ENCODE measurements around the gene NVL. TPM values are rescaled to one million over a fixed set of nuclear protein-coding genes. Genes with fewer than 3 reads are reported as not detected.

Gene NVL
- total and polyA plus RNA-seq, 10 of the 15 experiments (the other 5 are each of a cell fraction or from before 2014, with no cell fraction given), result 20.3 to 49.6 (median 35.2) TPM

DNA sequence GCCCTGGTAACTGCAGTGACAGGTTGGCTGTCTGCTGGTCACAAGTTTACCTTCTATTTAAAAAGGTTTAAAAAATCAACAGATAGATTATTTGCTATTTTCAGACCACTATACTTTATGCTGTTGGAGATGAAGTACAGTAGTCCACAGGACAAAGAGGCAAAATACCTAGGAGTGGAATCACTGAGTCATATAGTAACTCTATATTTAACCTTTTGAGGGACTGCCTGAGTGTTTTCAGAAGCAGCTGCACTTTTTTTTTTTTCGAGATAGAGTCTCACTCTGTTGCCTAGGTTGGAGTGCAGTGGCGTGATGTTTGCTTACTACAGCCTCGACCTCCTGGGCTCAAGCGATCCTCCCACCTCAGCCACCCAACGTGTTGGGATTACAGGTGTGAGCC is 38.4 kb upstream of the NVL start (continued):
- TF ChIP-seq, protein P1, sequence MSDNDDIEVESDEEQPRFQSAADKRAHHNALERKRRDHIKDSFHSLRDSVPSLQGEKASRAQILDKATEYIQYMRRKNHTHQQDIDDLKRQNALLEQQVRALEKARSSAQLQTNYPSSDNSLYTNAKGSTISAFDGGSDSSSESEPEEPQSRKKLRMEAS (IDR thresholded peaks at IDR 0.05; ENCODE audit: low read depth, low read length), result no peak
- TF ChIP-seq, protein P2, sequence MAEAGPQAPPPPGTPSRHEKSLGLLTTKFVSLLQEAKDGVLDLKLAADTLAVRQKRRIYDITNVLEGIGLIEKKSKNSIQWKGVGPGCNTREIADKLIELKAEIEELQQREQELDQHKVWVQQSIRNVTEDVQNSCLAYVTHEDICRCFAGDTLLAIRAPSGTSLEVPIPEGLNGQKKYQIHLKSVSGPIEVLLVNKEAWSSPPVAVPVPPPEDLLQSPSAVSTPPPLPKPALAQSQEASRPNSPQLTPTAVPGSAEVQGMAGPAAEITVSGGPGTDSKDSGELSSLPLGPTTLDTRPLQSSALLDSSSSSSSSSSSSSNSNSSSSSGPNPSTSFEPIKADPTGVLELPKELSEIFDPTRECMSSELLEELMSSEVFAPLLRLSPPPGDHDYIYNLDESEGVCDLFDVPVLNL (IDR thresholded peaks at IDR 0.05; ENCODE audit: low read depth, low read length), result no peak
- no peak for TF ChIP-seq ESRRA (IDR thresholded peaks at IDR 0.05; ENCODE audit: low read length)
- no peak for TF ChIP-seq FOS (IDR thresholded peaks at IDR 0.05; ENCODE audit: borderline replicate concordance, extremely low read depth, insufficient read length)
- TF ChIP-seq, protein P3, sequence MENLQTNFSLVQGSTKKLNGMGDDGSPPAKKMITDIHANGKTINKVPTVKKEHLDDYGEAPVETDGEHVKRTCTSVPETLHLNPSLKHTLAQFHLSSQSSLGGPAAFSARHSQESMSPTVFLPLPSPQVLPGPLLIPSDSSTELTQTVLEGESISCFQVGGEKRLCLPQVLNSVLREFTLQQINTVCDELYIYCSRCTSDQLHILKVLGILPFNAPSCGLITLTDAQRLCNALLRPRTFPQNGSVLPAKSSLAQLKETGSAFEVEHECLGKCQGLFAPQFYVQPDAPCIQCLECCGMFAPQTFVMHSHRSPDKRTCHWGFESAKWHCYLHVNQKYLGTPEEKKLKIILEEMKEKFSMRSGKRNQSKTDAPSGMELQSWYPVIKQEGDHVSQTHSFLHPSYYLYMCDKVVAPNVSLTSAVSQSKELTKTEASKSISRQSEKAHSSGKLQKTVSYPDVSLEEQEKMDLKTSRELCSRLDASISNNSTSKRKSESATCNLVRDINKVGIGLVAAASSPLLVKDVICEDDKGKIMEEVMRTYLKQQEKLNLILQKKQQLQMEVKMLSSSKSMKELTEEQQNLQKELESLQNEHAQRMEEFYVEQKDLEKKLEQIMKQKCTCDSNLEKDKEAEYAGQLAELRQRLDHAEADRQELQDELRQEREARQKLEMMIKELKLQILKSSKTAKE (IDR thresholded peaks at IDR 0.05; ENCODE audit: low read depth, poor library complexity, severe bottlenecking), result no peak
- no peak for TF ChIP-seq SMARCA5 (IDR thresholded peaks at IDR 0.05)
- TF ChIP-seq JUNB (IDR thresholded peaks at IDR 0.05), result peak; percentile 79
- TF ChIP-seq NFXL1 (IDR thresholded peaks at IDR 0.05; ENCODE audit: borderline replicate concordance), result no peak
- TF ChIP-seq, protein P4, sequence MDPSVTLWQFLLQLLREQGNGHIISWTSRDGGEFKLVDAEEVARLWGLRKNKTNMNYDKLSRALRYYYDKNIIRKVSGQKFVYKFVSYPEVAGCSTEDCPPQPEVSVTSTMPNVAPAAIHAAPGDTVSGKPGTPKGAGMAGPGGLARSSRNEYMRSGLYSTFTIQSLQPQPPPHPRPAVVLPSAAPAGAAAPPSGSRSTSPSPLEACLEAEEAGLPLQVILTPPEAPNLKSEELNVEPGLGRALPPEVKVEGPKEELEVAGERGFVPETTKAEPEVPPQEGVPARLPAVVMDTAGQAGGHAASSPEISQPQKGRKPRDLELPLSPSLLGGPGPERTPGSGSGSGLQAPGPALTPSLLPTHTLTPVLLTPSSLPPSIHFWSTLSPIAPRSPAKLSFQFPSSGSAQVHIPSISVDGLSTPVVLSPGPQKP (IDR thresholded peaks at IDR 0.05; ENCODE audit: low read depth, low read length), result no peak
- TF ChIP-seq, protein P5, sequence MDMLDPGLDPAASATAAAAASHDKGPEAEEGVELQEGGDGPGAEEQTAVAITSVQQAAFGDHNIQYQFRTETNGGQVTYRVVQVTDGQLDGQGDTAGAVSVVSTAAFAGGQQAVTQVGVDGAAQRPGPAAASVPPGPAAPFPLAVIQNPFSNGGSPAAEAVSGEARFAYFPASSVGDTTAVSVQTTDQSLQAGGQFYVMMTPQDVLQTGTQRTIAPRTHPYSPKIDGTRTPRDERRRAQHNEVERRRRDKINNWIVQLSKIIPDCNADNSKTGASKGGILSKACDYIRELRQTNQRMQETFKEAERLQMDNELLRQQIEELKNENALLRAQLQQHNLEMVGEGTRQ (IDR thresholded peaks at IDR 0.05; ENCODE audit: borderline replicate concordance, low read depth, low read length), result no peak
- no peak for TF ChIP-seq SUPT20H (IDR thresholded peaks at IDR 0.05; ENCODE audit: borderline replicate concordance, control insufficient read depth, low read depth, low read length)
- no peak for TF ChIP-seq SMC3 (IDR thresholded peaks at IDR 0.05; ENCODE audit: borderline replicate concordance, low read length)
- TF ChIP-seq TARDBP (IDR thresholded peaks at IDR 0.05; ENCODE audit: borderline replicate concordance), result no peak
- TF ChIP-seq HDAC6 (IDR thresholded peaks at IDR 0.05; ENCODE audit: unreplicated experiment), result no peak
- no peak for TF ChIP-seq BCL11A (IDR thresholded peaks at IDR 0.05; ENCODE audit: low read depth, low read length)
- no peak for TF ChIP-seq SMAD5 (IDR thresholded peaks at IDR 0.05; ENCODE audit: low read depth)
- TF ChIP-seq RB1 (IDR thresholded peaks at IDR 0.05; ENCODE audit: borderline replicate concordance), result no peak
- TF ChIP-seq, protein P6, sequence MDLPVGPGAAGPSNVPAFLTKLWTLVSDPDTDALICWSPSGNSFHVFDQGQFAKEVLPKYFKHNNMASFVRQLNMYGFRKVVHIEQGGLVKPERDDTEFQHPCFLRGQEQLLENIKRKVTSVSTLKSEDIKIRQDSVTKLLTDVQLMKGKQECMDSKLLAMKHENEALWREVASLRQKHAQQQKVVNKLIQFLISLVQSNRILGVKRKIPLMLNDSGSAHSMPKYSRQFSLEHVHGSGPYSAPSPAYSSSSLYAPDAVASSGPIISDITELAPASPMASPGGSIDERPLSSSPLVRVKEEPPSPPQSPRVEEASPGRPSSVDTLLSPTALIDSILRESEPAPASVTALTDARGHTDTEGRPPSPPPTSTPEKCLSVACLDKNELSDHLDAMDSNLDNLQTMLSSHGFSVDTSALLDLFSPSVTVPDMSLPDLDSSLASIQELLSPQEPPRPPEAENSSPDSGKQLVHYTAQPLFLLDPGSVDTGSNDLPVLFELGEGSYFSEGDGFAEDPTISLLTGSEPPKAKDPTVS (IDR thresholded peaks at IDR 0.05; ENCODE audit: low read depth, low read length), result no peak
- TF ChIP-seq, protein P7, sequence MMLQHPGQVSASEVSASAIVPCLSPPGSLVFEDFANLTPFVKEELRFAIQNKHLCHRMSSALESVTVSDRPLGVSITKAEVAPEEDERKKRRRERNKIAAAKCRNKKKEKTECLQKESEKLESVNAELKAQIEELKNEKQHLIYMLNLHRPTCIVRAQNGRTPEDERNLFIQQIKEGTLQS (IDR thresholded peaks at IDR 0.05; ENCODE audit: borderline replicate concordance, extremely low read depth, low read depth, low read length), result no peak
- TF ChIP-seq NR2C2 (IDR thresholded peaks at IDR 0.05; ENCODE audit: borderline replicate concordance, control insufficient read depth, insufficient read length, low read depth), result no peak
- no peak for TF ChIP-seq NFYA (IDR thresholded peaks at IDR 0.05; ENCODE audit: borderline replicate concordance, low read depth, low read length)
- TF ChIP-seq EGR1 (IDR thresholded peaks at IDR 0.05; ENCODE audit: borderline replicate concordance in 1 of 2, low read depth in 2 of 2, low read length in 2 of 2), result no peak
- no peak for TF ChIP-seq YY1 (IDR thresholded peaks at IDR 0.05; ENCODE audit: low read depth, low read length)
